WI38 (cell line): ENCODE results near the gene TUBGCP2.

ENCODE experiments used
- H3K4me3 ChIP-seq: 2 replicates; pipeline ENCODE4 v1.5.1; 2011; ENCODE audit warnings: low read depth, mild to moderate bottlenecking, control low read depth, low read length
- TF ChIP-seq, protein P1 (sequence below): IDR thresholded peaks from 2 replicates; pipeline ENCODE4 v1.5.1; 2012; ENCODE audit warnings: low read depth, mild to moderate bottlenecking, control low read depth, low read length

Gene TUBGCP2

GRCh38 chr10:133349577-133350011 is 40.9 kb upstream of the TUBGCP2 start:
- TF ChIP-seq, protein P1, sequence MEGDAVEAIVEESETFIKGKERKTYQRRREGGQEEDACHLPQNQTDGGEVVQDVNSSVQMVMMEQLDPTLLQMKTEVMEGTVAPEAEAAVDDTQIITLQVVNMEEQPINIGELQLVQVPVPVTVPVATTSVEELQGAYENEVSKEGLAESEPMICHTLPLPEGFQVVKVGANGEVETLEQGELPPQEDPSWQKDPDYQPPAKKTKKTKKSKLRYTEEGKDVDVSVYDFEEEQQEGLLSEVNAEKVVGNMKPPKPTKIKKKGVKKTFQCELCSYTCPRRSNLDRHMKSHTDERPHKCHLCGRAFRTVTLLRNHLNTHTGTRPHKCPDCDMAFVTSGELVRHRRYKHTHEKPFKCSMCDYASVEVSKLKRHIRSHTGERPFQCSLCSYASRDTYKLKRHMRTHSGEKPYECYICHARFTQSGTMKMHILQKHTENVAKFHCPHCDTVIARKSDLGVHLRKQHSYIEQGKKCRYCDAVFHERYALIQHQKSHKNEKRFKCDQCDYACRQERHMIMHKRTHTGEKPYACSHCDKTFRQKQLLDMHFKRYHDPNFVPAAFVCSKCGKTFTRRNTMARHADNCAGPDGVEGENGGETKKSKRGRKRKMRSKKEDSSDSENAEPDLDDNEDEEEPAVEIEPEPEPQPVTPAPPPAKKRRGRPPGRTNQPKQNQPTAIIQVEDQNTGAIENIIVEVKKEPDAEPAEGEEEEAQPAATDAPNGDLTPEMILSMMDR, result no peak
- H3K4me3 ChIP-seq, result no peak overlapping the region

- TF ChIP-seq, protein P1, result no peak
- no peak overlapping the region for H3K4me3 ChIP-seq
Observed at GRCh38 chr10:133349160-133349568, 40.5 kb upstream of the TUBGCP2 start.

GRCh38 chr10:133347710-133348517 is 39.2 kb upstream of the TUBGCP2 start:
- H3K4me3 ChIP-seq, result no peak overlapping the region
- TF ChIP-seq, protein P1, result no peak

DNA sequence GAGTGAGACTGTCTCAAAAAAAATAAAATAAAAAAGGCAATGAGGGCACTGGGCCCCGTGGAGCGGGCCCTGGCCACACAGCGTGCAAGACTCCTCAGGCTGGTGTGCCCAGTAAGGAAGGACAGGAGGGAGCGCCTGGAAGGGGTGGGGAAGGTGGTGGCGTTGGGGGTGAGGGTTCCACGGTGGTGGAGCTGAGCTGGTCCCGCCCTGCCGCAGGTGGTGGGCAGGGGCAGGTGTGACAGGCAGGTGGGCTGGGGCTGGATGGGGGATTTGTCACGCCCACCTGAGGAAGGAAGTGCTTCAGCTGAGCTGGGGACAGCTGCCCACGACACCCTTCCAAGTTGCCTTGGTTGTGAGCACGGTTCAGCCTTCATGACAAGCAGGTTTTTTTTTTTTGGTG is 37.7 kb upstream of the TUBGCP2 start:
- TF ChIP-seq, protein P1, result no peak
- H3K4me3 ChIP-seq, result no peak overlapping the region

GRCh38 chr10:133344236-133344635 is 35.6 kb upstream of the TUBGCP2 start:
- TF ChIP-seq, protein P1, result no peak

DNA sequence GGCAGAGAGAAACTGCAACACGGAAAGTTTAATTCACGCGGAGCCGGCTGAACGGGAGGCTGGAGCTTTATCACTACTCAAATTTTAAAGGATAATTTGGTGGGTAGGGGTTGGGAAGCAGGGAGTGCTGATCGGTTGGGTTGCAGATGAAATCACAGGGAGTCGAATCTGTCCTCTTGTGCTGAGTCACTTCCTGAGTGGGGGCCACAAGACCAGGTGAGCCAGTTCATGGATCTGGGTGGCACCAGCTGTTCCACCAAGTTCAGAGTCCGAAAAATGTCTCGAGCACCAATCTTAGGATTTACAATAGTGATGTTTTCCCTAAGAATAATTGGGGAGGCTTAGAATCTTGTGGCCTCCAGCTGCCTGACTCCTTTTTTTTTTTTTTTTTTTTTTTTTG is 34.9 kb upstream of the TUBGCP2 start:
- H3K4me3 ChIP-seq, result no peak overlapping the region
- TF ChIP-seq, protein P1, result no peak

More at GRCh38 chr10:133344236-133344635, 35.6 kb upstream of the TUBGCP2 start:
- H3K4me3 ChIP-seq, result no peak overlapping the region

GRCh38 chr10:133342942-133343341 is 34.3 kb upstream of the TUBGCP2 start:
- no peak overlapping the region for H3K4me3 ChIP-seq
- TF ChIP-seq, protein P1, result no peak
